ENCODE measurements around the gene NCKAP1.

NCKAP1 gene

DNA sequence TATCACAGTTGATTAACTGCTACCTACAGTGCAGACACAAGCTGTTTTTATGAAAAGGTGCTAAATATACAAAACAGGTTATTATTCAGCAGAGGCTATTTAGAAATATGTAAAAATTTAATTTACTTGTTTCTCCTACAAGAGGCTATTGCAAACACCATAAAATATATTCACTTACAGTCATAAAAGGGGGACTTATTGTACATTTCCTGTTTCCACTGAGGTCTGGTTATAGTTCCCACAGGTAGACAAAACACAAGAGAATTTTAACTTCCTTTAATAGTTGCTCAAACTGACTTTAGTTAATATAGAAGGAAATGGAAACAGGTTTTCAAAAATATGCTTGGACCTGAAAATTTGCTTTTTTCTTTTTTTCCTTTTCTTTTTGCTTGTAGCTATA is 131.8 kb downstream of the NCKAP1 start:
- TF ChIP-seq, protein P1, sequence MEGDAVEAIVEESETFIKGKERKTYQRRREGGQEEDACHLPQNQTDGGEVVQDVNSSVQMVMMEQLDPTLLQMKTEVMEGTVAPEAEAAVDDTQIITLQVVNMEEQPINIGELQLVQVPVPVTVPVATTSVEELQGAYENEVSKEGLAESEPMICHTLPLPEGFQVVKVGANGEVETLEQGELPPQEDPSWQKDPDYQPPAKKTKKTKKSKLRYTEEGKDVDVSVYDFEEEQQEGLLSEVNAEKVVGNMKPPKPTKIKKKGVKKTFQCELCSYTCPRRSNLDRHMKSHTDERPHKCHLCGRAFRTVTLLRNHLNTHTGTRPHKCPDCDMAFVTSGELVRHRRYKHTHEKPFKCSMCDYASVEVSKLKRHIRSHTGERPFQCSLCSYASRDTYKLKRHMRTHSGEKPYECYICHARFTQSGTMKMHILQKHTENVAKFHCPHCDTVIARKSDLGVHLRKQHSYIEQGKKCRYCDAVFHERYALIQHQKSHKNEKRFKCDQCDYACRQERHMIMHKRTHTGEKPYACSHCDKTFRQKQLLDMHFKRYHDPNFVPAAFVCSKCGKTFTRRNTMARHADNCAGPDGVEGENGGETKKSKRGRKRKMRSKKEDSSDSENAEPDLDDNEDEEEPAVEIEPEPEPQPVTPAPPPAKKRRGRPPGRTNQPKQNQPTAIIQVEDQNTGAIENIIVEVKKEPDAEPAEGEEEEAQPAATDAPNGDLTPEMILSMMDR (IDR thresholded peaks at IDR 0.05): no peak

DNA sequence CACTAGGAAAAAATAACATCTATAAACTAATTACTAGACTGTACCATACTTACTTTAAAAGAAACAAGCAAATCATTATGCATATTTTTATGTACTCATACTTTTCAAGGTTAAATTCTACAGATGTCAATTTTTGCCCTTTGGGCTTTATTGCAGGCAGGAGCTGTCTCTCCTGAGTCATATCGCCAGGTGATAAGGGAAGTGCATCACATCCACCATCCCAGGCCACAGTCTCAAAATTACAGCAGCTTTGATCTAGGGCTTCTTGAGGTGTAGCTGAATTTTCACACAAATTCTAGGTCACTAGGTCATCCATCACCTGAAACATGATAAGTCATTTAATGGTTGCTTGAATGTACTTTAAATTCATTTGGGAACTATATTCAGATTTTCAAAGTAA is 133.4 kb downstream of the NCKAP1 start:
- TF ChIP-seq, protein P1 (IDR thresholded peaks at IDR 0.05): no peak

DNA sequence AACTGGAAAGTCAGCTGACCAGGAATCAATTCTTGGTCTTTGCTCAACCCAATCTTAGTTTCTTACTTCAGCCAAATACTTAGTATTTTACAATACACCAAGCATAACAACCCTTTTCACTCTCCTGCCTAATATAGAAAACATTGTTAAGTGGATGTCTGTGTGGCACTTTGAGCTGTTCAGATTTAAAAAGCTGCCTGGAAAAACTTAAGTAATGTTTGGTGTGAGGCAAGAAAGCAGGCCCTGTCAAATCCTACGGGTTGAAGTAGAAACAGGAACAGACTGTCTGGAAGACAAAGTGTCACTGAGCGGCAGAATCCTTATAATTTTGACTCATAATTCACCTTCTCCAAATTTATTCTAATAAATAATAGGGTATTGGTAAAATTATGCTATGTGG is 134.7 kb downstream of the NCKAP1 start:
- TF ChIP-seq, protein P1 (IDR thresholded peaks at IDR 0.05): no peak

DNA sequence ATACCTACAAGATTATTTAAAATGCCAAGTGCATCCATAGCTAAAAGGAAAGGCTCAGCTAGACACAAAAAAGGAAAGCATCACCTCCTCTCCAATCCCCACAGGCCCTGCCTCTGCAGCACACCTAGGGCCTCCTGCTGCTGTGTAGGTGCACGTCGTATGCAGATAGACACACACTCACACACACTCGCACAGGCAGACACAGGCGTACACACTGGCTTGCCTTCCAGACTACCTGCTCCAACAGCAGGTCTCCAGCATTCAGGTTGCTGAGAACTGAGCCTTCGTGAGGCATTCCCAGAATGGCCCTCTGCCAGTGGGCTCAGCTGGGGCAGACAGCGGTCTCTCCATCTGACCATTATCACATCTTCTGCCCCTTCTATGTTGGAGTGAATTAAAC is 136.5 kb downstream of the NCKAP1 start:
- TF ChIP-seq, protein P1 (IDR thresholded peaks at IDR 0.05): no peak

DNA sequence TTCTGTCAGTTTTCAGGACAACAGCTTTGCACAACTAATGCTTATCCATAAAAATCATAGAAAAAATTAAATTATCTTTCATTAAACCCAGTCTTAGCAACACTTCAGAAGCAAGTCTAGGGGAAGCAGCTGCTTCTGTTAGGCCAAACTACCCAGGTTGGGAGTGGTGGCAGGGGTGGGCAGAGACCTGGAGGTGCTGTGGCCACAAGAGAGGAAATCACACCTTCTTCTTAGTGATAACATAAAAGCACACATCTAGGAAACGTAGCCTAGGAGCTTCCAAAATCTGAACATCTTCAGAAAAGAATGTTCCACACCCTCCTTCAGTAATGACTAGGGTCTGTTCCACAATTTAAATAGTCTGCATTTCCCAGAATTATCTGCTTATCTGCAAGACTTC is 139.5 kb downstream of the NCKAP1 start:
- TF ChIP-seq, protein P1 (IDR thresholded peaks at IDR 0.05): no peak

DNA sequence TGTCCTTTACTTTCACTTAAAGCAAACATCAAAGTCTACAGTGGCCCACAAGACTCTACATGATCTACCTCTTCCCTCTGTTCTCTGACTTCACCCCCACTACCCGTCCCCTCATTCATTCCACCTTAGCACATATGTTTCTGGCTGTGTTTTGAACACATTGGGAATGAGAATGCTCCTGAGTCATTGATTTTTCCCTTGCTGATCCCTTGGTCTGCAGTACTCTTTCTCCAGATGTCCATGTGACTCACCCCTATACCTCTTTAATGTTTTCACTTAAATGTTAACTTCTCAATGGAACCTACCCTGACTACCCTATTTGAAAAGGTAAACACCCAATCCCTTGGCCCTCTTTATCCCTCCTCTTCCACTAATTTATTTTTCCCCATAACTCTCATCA is 141.1 kb downstream of the NCKAP1 start:
- TF ChIP-seq, protein P1 (IDR thresholded peaks at IDR 0.05): no peak

DNA sequence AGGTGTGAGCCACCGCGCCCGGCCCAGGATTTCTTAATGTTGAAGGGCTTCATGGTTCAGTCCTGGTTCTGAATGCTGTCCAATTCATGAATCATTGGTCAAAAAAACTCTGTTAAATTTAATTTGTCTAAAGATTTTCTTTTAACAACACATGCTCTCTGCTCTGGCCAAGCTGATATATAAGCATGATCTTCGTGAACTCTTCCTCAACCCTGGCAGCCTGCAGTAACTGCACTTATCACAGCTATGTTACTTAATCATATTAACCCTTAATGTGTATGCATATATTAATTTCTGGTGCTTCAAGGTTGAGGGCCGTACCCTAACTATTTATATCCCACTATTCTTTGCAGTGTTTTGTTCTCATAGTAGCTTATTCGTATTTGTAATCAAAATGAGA is 142.5 kb downstream of the NCKAP1 start:
- TF ChIP-seq, protein P1 (IDR thresholded peaks at IDR 0.05): no peak

DNA sequence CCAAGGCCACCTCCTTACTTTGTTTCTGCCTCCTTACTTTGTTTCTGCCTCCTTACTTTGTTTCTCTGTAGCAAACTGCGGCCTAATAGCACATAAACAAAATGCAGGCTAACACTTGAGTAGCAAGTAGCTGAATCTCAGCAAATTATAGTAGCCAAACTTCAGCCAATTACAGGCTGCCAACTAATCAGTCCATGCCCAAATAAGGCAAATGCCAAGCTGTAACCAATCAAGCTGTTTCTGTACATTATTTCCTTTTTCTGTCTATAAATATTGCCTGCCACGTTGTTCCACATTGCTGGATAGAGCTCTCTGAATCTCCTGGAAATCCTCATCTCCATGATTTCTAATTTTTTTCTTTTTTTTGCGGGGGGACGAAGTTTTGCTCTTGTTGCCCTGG is 143.1 kb downstream of the NCKAP1 start:
- TF ChIP-seq, protein P1 (IDR thresholded peaks at IDR 0.05): no peak

Measured in LNCAP (cell line).